ACC112 (cell line): ENCODE measurements around the gene RABL6.
"Not testable (repeated sequence)": the region's sequence is repeated elsewhere in the genome, so short reads cannot be mapped to it uniquely, and the experiment has no call there.

Experiments used
- H2AFZ ChIP-seq: fragments of 200-600 bp; sonication (generic); one replicate; pipeline ENCODE4 v1.6.0; 2017; ENCODE audit warnings: antibody characterized with exemption, low read length; ENCODE audit not compliant: unreplicated experiment
- H3K27ac ChIP-seq: fragments of 200-600 bp; sonication (generic); 2 replicates; pipeline ENCODE4 v1.5.1; 2014; ENCODE audit warnings: low read depth, mild to moderate bottlenecking, antibody characterized with exemption, low read length, moderate library complexity
- H3K27me3 ChIP-seq: fragments of 200-600 bp; sonication (generic); 2 replicates; pipeline ENCODE4 v1.6.1; 2014; ENCODE audit warnings: mild to moderate bottlenecking, antibody characterized with exemption, low read length, moderate library complexity, mixed read lengths; ENCODE audit not compliant: insufficient read depth
- H3K36me3 ChIP-seq: fragments of 200-600 bp; sonication (generic); 2 replicates; pipeline ENCODE4 v1.6.1; 2016; ENCODE audit warnings: mild to moderate bottlenecking, antibody characterized with exemption, low read length, moderate library complexity, mixed read lengths; ENCODE audit not compliant: insufficient read depth
- H3K4me1 ChIP-seq: fragments of 200-600 bp; sonication (generic); one replicate; pipeline ENCODE4 v1.6.1; 2016; ENCODE audit warnings: low read length, mixed read lengths; ENCODE audit not compliant: insufficient read depth, unreplicated experiment, control insufficient read depth
- H3K4me3 ChIP-seq: fragments of 200-600 bp; sonication (generic); 2 replicates; pipeline ENCODE4 v1.5.1; 2014; ENCODE audit warnings: mild to moderate bottlenecking, low read depth, low read length
- H3K79me2 ChIP-seq: fragments of 200-600 bp; sonication (generic); one replicate; pipeline ENCODE4 v1.6.0; 2016; ENCODE audit warnings: low read length; ENCODE audit not compliant: control insufficient read depth, unreplicated experiment, insufficient read depth

The RABL6 gene

DNA sequence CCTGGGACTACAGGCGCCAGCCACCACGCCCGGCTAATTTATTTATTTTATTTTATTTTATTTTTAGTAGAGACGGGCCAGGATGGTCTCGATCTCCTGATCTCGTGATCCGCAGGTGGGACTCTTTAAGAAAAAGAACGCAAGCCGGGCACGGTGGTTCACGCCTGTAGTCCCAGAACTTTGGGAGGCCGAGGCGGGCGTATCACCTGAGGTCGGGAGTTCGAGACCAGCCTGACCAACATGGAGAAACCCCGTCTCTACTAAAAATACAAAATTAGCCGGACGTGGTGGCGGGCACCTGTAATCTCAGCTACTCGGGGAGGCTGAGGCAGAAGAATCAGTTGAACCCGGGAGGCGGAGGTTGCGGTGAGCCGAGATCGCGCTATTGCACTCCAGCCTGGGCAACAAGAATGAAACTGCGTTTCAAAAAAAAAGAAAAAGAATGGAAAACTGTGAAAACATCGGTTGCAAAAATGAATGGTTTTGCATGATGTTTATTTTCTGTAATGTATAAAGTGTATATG, 59.2 kb downstream of the RABL6 start:
- Histone ChIP-seq H3K36me3 (peaks cover 25% of the 10 kb centered on the region; the same call in 1 of the 2 replicates), H3K79me2 (peaks cover 36% of the 10 kb centered on the region), H3K4me3 (peak overlapping the region; percentile 88)
- not testable (repeated sequence) for H3K4me1 ChIP-seq, H3K27me3 ChIP-seq, H2AFZ ChIP-seq, H3K27ac ChIP-seq

DNA sequence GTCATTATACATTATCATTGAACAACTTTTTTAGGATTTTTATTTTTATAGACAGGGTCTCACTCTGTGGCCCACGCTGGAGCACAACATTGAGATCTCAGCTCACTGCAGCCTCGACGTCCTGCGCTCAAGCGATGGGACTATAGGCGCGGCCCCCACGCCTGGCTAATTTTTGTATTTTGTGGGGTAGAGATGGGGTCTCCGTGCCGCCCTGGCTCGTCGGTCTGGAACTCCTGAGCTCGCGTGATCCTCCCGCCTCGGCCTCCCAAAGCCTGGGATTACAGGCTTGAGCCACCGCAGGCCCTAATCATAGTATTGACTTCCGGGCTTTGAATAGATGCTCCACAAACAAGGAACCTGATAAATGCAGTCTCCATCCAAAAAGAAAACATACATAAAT, 59.7 kb downstream of the RABL6 start:
- H3K4me3 ChIP-seq: peak overlapping the region; percentile 88; the same call in 1 of the 2 replicates
- no peak overlapping the region for H3K27ac ChIP-seq
- no peaks in the 10 kb centered on the region for H3K27me3 ChIP-seq
- H2AFZ ChIP-seq: no peak overlapping the region
- peaks cover 36% of the 10 kb centered on the region for H3K79me2 ChIP-seq
- H3K36me3 ChIP-seq: peaks cover 20% of the 10 kb centered on the region; the same call in 1 of the 2 replicates
- H3K4me1 ChIP-seq: no peaks in the 10 kb centered on the region

DNA sequence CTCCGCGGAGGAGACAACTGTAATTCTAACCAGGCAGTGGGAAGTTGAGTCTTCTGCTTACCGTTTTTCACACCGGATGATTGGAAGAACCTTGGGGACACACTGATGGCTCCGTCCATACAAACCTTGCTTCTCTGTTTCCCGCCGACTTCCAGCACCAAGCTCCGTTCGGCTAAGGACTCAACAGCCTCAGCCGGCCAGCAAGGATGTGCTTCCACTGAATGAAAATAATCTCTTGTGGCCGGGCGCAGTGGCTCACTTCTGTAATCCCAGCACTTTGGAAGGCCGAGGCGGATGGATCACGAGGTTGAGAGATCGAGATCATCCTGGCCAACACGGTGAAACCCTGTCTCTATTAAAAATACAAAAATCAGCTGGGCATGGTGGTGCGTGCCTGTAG, 60.2 kb downstream of the RABL6 start:
- Histone ChIP-seq H3K36me3 (peaks cover 17% of the 10 kb centered on the region; the same call in 1 of the 2 replicates), H2AFZ (no peak overlapping the region), H3K27ac (no peak overlapping the region), H3K79me2 (peaks cover 36% of the 10 kb centered on the region), H3K4me3 (no peak overlapping the region), H3K27me3 (no peaks in the 10 kb centered on the region), H3K4me1 (no peaks in the 10 kb centered on the region)

GRCh38 chr9:136868644-136869043, 60.9 kb downstream of the RABL6 start:
- Histone ChIP-seq H3K4me3 (no peak overlapping the region), H3K36me3 (peaks cover 15% of the 10 kb centered on the region; the same call in 1 of the 2 replicates), H3K79me2 (peaks cover 32% of the 10 kb centered on the region), H2AFZ (no peak overlapping the region), H3K27ac (no peak overlapping the region), H3K4me1 (no peaks in the 10 kb centered on the region), H3K27me3 (no peaks in the 10 kb centered on the region)

DNA sequence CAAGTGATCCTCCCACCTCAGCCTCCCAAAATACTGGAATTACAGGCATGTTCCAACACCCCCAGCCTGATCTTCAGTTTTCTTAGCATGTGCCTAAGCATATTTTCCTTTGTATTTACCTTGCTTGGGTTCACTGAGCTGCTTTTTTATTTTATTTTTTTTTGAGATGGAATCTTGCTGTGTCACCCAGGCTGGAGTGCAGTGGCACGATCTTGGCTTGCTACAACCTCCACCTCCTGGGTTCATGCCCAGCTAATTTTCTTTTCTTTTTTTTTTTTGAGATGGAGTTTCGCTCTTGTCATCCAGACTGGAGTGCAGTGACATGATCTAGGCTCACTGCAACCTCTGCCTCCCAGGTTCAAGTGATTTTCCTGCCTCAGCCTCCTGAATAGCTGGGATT, 61.9 kb downstream of the RABL6 start:
- H3K79me2 ChIP-seq: peaks cover 25% of the 10 kb centered on the region
- not testable (repeated sequence) for H2AFZ ChIP-seq, H3K4me3 ChIP-seq, H3K27me3 ChIP-seq, H3K27ac ChIP-seq, H3K4me1 ChIP-seq
- peaks cover 11% of the 10 kb centered on the region; the same call in 1 of the 2 replicates for H3K36me3 ChIP-seq

DNA sequence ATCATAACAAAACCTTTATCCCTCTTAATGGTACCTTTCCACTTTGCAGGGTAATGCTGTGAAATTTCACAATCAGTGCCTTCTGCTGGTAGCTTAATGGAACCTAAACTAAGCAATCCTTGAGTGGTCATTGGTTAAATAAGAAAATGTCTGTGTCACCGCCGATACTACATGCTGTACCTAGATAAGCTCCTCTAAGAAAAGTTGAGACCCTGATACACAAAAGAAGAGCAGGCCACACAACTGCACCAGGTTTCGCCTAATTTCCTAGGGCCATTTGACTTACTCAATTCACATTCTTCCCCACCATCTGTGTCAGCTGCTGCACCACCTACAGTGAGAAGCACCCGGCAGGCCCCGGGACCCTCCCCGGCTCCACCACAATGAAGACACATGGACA, 67.4 kb downstream of the RABL6 start:
- H3K27ac ChIP-seq: no peak overlapping the region
- H3K79me2 ChIP-seq: no peaks in the 10 kb centered on the region
- H3K4me1 ChIP-seq: no peaks in the 10 kb centered on the region
- H3K27me3 ChIP-seq: no peaks in the 10 kb centered on the region
- no peaks in the 10 kb centered on the region for H3K36me3 ChIP-seq
- H3K4me3 ChIP-seq: no peak overlapping the region
- no peak overlapping the region for H2AFZ ChIP-seq

DNA sequence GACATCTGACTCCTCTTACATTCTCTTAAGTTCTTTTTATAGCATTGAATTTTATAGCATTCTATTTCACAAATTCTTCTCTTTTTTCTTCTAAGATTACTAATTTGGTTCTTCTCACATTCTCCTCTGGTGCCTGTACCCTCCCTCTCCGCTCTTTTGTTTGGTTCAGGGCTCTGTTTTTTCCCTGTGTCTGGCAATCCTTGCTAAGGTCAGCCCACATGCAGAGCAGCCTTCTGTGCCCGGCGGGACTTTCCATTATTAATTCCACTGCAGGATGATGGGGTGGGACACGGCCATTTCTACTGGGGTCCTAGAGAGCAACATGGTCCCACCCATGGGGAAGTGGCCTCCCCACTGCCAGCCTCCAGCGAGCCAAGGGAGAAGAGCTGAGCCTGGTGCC, 68.7 kb downstream of the RABL6 start:
- Histone ChIP-seq H3K79me2 (no peaks in the 10 kb centered on the region), H3K27me3 (no peaks in the 10 kb centered on the region), H3K4me3 (no peak overlapping the region), H2AFZ (no peak overlapping the region), H3K36me3 (no peaks in the 10 kb centered on the region), H3K27ac (no peak overlapping the region), H3K4me1 (peaks cover 2% of the 10 kb centered on the region)

- peaks cover 25% of the 10 kb centered on the region for H3K4me1 ChIP-seq
- H3K27ac ChIP-seq: no peak overlapping the region
- H3K27me3 ChIP-seq: no peaks in the 10 kb centered on the region
These were observed 72.9 kb downstream of the RABL6 start for GRCh38 chr9:136880651-136881050.

DNA sequence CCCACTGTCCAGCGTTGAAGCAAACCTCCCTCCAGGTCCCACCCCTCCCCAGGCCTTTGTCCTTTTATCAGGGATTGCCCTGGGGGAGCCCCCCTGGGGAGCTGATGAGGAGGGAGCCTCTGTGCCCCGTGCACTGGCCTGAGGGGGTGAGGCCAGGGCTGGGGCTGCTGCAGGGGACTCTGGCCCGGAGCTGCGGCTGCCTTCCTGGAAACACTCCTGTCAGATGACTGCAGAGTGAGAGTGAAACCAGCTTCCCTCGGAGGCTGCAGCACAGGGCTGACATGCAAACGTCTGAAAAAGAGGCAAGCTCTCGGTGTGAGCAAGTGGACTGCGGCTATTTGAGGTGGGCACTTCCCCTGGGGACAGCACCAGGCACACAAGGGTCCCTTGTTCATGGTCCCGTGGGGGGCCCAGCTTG, 74.0 kb downstream of the RABL6 start:
- Histone ChIP-seq H2AFZ (peak overlapping the region; percentile 59), H3K4me3 (peak overlapping the region; percentile 69), H3K27me3 (no peaks in the 10 kb centered on the region), H3K36me3 (no peaks in the 10 kb centered on the region), H3K4me1 (peaks cover 25% of the 10 kb centered on the region), H3K79me2 (peaks cover 2% of the 10 kb centered on the region), H3K27ac (peak overlapping the region; percentile 21; the same call in 1 of the 2 replicates)

More at GRCh38 chr9:136880651-136881050, 72.9 kb downstream of the RABL6 start:
- Histone ChIP-seq H3K79me2 (no peaks in the 10 kb centered on the region), H3K4me3 (no peak overlapping the region), H3K36me3 (no peaks in the 10 kb centered on the region), H2AFZ (no peak overlapping the region)

DNA sequence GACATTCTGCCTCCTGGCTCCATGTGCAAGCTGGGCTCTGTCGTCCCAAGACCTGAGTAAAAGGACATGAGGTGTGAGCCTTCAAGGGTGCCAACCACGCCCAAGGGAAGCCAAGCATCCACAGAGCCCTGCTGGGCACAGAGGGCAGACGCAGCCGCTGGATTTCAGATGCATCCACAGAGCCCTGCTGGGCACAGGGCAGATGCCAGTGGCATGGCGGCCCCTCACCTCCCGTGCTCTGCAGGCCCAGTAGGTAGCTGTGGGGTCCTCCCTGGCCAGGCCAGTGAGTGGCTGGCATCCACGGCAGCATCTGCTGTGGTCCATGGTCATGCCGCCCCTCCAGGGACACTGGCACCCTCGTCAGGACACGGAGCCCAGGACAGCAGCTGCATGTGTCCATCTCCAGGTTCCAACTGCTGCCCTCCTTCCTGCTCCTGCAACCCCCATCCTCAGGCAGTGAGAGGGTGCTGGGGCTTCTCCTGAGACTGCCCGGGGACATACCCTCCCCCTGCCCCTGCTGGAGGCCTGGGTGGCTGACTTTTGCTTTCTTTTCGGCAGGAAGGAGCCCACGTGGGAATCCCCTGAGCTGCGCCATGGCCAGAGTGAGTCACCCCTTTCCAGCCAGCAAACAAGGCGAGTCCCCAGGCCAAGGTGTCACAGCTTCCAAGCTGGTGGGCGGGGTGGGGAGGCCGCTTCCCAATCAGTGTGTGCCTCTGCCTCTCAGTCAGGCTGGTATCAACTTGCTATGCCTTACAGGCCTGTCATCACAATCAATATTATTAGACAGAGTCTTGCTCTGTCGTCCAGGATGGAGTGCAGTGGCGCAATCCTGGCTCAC, 74.6 kb downstream of the RABL6 start:
- H3K4me1 ChIP-seq: peaks cover 25% of the 10 kb centered on the region
- H2AFZ ChIP-seq: peak overlapping the region; percentile 63
- no peaks in the 10 kb centered on the region for H3K27me3 ChIP-seq
- no peaks in the 10 kb centered on the region for H3K36me3 ChIP-seq
- peak overlapping the region; percentile 69 for H3K4me3 ChIP-seq
- H3K79me2 ChIP-seq: peaks cover 8% of the 10 kb centered on the region
- H3K27ac ChIP-seq: peak overlapping the region; percentile 56

GRCh38 chr9:136882947-136883283, 75.2 kb downstream of the RABL6 start:
- not testable (repeated sequence) for H3K27me3 ChIP-seq, H3K36me3 ChIP-seq, H2AFZ ChIP-seq
- Histone ChIP-seq H3K79me2 (peaks cover 14% of the 10 kb centered on the region), H3K4me3 (peak overlapping the region; percentile 69; the same call in 1 of the 2 replicates), H3K27ac (peak overlapping the region; percentile 56), H3K4me1 (peaks cover 25% of the 10 kb centered on the region)
